Measurements from ENCODE around the gene ATG4D.

The ATG4D gene

DNA sequence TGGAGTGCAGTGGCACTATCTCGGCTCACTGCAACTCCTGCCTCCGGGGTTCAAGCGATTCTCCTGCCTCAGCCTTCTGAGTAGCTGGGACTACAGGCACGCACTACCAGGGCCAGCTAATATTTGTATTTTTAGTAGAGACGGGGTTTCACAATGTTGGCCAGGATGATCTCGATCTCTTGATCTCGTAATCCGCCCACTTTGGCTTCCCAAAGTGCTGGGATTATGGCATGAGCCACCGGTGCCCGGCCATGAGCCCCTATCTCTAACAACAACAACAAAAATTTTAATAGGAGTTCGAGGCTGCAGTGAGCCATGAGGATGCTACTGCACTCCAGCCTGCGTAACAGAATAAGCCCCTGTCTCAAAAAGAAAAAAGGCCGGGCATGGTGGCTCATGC, 38.4 kb downstream of the ATG4D start:
- no peak for DNase-seq

DNA sequence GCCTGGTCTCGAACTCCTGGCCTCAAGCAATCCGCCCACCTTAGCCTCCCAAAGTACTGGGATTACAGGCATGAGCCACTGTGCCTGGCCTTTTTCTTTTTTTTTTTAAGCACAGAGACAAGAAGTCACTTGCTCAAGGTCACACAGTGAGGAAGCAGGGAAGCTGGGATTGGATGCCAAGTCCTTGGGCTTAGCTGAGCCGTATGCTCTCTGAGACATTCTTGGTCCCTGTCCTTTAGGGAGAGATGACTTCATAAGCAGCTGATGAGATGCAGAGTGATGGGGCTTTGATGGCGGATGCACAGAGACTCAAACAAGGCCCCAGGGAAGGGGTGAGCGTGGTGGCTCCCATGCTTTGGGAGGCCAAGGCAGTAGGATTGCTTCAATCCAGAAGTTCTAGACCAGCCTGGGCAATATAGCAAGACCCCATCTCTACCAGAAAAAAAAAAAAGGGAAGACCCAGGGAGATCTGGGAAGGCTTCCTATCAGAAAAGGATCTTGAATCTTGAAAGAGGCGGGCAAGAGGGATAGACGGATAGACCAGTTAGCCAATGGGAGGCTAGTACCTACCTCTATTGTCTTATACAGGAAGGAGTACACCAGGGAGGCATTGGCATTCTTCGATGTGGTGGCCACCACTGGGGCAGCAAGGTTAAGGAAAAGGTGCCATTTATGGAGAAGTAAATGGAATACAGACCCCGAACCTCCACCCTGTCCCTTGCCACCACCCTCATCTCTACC, 39.5 kb downstream of the ATG4D start:
- DNase-seq = no peak

DNA sequence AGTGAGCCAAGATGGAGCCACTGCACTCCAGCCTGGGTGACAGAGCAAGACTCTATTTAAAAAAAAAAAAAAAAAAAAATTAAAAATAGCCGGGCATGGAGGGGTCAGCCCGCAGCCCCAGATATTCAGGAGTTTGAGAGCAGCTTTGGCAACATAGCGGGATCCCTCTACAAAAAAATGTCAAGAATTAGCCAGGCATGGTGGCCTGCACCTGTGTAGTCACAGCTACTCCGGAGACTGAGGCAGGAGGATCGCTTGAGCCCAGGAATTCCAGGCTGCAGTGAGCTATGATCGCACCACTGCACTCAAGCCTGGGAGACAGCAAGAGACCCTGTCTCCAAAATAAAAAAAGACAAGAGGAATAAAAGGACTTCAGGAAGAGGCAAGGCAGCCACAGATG, 42.7 kb downstream of the ATG4D start:
- DNase-seq = no peak

DNA sequence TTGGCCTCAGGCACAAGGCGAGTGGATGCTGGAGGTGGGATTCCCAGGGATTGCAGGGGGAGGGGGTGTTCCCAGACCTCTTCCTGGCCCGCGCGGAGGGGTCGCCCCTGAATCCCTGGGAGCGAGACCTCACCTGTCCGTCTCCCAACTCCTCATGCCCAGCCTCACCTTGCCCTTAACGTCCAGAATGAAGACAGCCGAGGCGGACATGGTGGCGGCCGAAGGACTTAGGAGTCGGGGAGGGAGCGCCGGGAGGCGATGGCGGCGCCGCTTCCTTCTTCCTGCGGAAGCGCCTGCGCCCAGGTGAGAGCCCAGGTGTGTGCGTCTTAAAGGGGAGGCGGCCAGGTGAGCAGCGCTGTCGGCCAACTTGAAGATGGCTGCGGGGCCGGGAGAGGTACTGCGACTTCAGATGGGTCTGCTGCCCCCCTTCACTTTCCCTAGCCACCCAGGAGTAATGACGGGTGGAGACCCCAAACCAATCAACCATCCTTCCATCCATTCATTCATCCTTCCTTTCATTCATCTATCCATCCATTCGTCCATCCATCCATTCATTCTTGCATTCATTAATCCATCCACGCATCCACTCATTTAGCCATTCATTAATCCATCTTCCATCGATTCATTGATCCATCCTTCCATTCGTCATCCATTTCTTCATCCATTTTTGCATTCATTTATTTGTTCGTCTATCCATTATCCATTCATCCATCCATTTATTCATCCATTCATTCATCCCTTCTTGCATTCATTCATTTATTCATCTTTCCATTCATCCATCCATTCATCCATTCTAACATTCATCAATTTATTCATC, 43.5 kb downstream of the ATG4D start, which contains the start of gene AP1M2:
TSS of gene AP1M2 (minus strand) at position 291 of the 817 bp plus-strand sequence. CDS start at position 210, 81 bp downstream.
- DNase-seq = no peak

DNA sequence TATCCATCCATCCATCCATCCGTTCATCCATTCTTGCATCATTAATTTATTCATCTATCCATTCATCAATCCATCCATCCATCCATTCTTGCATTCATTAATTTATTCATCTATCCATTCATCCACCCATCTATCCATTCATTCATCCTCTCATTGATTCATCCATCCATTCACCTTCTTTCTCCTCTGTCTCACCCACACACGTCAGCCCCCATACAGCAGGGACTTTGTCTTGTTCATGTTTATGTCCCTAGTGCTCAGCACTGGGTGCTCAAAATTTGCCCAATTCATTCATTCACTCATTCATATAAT, 44.1 kb downstream of the ATG4D start:
- no peak for DNase-seq

DNA sequence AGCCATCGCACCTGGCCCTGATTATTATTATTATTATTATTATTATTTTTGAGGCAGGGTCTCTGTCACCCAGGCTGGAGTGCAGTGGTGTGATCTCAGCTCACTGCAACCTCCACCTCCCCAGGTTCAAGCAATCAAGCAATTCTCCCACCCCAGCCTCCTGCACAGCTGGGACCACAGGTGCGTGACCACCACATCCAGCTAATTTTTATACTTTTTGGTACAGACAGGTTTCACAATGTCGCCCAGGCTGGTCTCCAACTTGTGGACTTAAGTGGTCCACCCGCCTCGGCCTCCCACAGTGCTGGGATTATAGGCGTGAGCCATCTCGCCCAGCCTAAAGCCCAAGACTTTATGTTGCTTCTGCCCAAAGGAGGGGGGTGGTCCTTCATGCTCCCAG, 49.4 kb downstream of the ATG4D start:
- DNase-seq = no peak

DNA sequence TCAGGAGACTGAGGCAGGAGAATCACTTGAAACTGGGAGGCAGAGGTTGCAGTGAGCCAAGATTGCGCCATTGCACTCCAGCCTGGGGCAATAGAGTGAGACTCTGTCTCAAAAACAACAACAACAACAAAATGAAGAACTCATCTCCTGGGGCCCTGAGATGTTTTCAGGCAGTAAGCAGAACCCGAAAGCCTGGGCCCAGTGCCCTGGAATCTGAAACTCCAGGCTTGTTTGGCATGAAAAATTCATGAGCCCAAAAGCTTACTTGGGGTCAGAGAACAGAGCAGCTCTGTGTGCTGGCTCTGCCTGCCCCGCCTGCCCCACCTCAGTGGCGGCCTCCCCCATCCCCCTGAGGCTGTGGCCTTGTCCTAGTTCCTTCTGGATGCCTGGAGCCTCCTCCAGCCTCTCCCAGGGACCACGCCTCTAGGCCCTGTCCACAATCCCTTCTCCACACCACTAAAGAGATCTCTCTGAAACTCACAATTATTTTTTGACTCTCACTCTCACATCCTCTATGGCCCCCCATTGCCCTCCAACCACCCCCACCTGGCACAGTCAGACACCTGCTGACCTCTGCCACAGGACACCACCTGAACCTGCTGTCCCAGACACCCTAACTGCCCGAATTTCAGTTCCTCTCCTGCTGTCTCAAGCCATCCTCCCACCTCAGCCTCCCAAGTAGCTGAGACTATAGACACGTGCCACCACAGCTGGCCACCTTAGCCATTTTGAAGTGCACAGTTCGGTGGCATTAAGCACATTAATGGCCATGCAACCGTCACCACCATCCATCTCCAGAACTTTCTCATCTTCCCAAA, 50.3 kb downstream of the ATG4D start:
- no peak for DNase-seq

DNA sequence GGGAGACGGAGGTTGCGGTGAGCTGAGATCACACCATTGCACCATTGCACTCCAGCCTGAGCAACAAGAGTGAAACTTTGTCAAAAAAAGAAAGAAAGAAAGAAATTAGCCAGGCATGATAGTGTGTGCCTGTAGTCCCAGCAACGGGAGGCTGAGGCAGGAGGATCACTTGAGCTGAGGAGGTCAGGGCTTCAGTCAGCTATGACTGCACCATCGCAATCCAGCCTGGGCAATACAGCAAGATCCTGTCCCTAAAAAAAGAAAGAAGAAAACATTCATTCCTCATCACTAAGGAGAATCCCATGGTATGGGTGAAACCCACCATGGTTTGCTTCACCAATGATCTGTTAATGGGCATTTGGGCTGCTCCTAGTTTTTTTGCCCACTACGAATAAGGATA, 56.4 kb downstream of the ATG4D start:
- DNase-seq = no peak

DNA sequence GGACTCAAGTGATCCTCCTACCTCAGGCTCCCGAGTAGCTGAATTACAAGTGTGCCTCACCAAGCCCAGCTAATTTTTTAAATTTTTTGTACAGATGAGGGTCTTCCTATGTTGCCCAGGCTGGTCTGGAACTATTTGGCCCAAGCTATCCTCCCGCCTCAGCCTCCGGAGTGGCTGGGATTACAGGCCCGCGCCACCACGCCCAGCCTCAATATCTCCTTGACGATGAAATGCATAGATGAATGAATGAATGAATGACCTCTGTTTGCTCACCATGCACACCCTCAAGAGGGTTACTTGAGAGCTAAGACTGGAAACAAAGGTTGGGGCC, 58.3 kb downstream of the ATG4D start:
- peak in 1 of 2 experiments; percentile 7 for DNase-seq

DNA sequence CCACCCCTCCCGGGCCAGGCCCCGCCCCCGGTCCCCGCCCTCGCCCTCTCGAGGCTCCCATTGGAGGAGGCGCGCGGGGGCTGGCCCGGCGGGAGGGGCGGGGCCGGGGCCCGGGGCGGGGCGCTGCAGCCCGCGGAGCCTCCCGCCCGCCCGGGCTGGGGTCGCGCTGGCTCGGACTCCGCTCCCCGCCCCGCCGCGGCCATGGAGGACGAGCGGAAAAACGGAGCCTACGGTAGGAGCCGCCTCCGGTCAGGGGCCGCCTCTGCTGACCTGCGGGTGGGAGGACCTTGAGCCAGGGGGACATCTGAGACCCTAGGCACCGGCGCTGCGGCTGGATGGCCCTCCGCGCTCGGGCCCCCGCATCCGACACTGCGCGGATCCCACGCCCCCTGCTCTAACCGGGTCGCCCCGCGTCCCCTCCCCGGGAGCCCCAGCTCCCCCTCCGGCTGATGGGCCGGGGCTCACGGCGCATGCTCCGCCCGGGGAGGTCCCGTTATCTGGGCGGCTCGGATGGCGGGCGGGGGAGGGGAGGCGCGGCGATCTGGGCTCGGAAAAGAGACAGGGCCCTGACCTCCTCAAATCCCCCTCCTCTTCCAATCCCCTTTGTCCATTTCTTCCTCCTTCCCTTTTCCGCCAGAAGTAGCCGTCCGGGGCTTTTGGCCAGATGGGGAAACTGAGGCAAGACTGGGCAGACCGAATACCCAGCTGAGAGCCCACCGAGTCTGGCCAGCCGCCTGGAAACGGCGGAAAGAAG, 58.8 kb downstream of the ATG4D start:
- DNase-seq = no peak
